ENCODE data around the gene MDK. TPM values are rescaled to one million over a fixed set of nuclear protein-coding genes. Genes with fewer than 3 reads are reported as not detected.

Gene MDK
- total RNA-seq, 1 experiment from 2014 or later, result 286 TPM

DNA sequence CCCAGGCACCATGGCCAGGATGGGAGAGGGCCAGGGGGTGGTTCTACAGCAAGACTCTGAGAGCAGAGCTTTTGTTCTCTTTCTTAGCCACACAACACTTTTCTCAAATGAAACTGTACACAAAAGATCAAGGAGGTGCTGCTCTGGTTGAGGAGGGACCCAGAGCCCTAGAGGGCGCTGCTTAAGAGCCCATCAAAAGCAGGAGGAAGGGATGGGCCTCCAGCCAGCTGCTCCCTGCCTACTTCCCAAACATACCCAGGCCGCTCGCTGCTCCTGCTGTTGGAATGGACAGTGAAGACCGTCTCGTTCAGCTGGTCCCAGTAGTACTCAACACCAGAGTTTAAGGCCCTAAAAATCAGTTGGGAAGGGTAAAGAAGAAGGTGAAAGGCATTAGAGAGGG, 28.6 kb downstream of the MDK start:
- BruUV-seq (replicated peaks), result no TSS peak
- POLR2A ChIA-PET, result no interaction called here
- ATAC-seq, result peak; percentile 80

More for the DNA sequence above, 28.6 kb downstream of the MDK start:
- Histone ChIP-seq H3K4me3 (replicated peaks in 1 of 2; ENCODE audit: low read depth in 1 of 2, low read length in 2 of 2) (no peak overlapping the region), H3K9me2 (ENCODE audit: insufficient read depth) (no peaks in the 10 kb centered on the region), H3K27me3 (ENCODE audit: insufficient read depth, low read length) (no peaks in the 10 kb centered on the region), H4K20me1 (ENCODE audit: insufficient read depth) (no peaks in the 10 kb centered on the region), H3K36me3 (ENCODE audit: control insufficient read depth in 1 of 2, insufficient read depth in 2 of 2, low read length in 2 of 2) (peaks cover 0 to 4% of the 10 kb centered on the region in 2 experiments; a peak in 2 of 4 replicates), H3K4me2 (ENCODE audit: low read length) (no peak overlapping the region), H3K79me2 (ENCODE audit: insufficient read depth, low read length) (no peaks in the 10 kb centered on the region), H3K4me1 (ENCODE audit: control insufficient read depth in 1 of 2, insufficient read depth in 2 of 2, low read length in 2 of 2) (no peaks in the 10 kb centered on the region), H3K27ac (ENCODE audit: low read depth, low read length) (no peak overlapping the region), H3K9me3 (ENCODE audit: control insufficient read depth in 1 of 2, insufficient read depth in 1 of 2, low read depth in 1 of 2, low read length in 2 of 2) (no peaks in the 10 kb centered on the region), H2AFZ (ENCODE audit: low read depth, low read length, poor library complexity, severe bottlenecking) (no peak overlapping the region), H3K9ac (ENCODE audit: low read length) (no peak overlapping the region)
- ChIA-PET CTCF (interaction anchor here (1.2 to 1.8 kb wide), 4 partner anchors 9 to 119 kb away, joined by 4 to 6 read pairs (median 4); no protein-coding TSS in a partner anchor), RAD21 (ENCODE audit: low non-redundant PET in 1 of 2, low total read pairs in 2 of 2, uncharacterized antibody in 2 of 2, unreplicated experiment in 2 of 2) (no interaction called here)
- no peak for DNase-seq (ENCODE audit: low read depth, low spot score)
- TF ChIP-seq EZH2 (IDR thresholded peaks at IDR 0.05) (no peak), CTCF (IDR thresholded peaks at IDR 0.05 in 2 of 3, conservative IDR thresholded peaks at IDR 0.05 in 1 of 3; ENCODE audit: borderline replicate concordance in 1 of 3, insufficient read depth in 1 of 3, low read depth in 2 of 3, low read length in 2 of 3) (peak; percentile 16 to 41 (median 23); a peak in 3 of 6 replicates), RAD21 (IDR thresholded peaks at IDR 0.05; ENCODE audit: low read depth) (peak; percentile 46)
- intact Hi-C loops (cut with micrococcal nuclease), result no loop called here
